Measurements from ENCODE around the gene TSPYL1.

DNA sequence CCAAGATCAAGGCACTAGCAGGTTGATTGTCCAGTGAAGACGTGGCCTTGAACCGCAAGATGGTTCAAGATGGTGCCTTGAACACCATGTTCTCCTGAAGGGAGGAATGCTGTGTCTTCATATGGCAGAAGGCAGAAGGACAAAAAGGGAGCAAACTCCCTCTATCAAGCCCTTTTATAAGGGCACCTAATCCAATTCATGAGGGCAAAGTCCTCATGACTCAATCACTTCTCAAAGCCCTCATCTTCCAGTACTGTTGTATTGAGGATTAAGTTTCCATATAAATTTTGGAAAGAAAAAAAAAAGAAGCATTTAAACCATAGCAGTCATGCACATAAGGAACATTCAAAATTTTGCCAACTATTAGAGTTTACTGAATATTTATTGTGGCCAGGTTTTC is 29.9 kb upstream of the TSPYL1 start:
- TF ChIP-seq, protein P1, sequence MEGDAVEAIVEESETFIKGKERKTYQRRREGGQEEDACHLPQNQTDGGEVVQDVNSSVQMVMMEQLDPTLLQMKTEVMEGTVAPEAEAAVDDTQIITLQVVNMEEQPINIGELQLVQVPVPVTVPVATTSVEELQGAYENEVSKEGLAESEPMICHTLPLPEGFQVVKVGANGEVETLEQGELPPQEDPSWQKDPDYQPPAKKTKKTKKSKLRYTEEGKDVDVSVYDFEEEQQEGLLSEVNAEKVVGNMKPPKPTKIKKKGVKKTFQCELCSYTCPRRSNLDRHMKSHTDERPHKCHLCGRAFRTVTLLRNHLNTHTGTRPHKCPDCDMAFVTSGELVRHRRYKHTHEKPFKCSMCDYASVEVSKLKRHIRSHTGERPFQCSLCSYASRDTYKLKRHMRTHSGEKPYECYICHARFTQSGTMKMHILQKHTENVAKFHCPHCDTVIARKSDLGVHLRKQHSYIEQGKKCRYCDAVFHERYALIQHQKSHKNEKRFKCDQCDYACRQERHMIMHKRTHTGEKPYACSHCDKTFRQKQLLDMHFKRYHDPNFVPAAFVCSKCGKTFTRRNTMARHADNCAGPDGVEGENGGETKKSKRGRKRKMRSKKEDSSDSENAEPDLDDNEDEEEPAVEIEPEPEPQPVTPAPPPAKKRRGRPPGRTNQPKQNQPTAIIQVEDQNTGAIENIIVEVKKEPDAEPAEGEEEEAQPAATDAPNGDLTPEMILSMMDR (IDR thresholded peaks at IDR 0.05): no peak
- TF ChIP-seq POLR2A (IDR thresholded peaks at IDR 0.05): no peak

Data from thyroid gland (tissue), 4 donors.